Rectal smooth muscle tissue (tissue), 1 donor: ENCODE measurements around the gene KRAS.
A peak's percentile ranks its signal among the peaks of the same experiment; 100 is the strongest.

ENCODE experiments used
- H3K27ac ChIP-seq: one replicate; pipeline ENCODE4 v1.7.0; 2013; ENCODE audit warnings: low read depth, low read length, inconsistent platforms
- H3K27me3 ChIP-seq: one replicate; pipeline ENCODE4 v1.7.0; 2013; ENCODE audit warnings: low read length; ENCODE audit not compliant: control insufficient read depth, insufficient read depth
- H3K36me3 ChIP-seq: one replicate; pipeline ENCODE4 v1.7.0; 2013; ENCODE audit warnings: low read length; ENCODE audit not compliant: control insufficient read depth, insufficient read depth
- H3K4me1 ChIP-seq: one replicate; pipeline ENCODE4 v1.7.0; 2013; ENCODE audit warnings: low read length; ENCODE audit not compliant: control insufficient read depth, insufficient read depth
- H3K4me3 ChIP-seq: one replicate; pipeline ENCODE4 v1.7.0; 2013; ENCODE audit warnings: low read length
- H3K9ac ChIP-seq: one replicate; pipeline ENCODE4 v1.7.0; 2013; ENCODE audit warnings: low read length

KRAS gene

DNA sequence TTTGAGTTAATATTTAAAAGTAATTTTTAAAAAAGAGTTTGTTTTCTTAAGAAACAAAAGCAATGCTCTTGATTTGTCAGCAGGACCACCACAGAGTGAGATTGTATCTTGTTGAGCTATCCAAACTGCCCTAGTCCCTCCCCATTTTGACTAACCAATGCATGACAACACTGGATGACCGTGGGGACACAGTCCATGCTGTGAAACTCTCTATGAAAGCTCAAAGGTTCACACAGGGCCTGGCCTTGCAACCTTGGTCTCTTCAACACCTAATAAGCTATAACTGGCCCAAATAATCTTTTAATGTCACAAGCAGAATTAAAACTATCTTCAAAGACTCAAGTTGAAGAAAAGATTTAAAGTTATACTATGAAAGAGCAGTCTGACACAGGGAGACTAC is 42.2 kb downstream of the KRAS start:
- no peak overlapping the region for H3K9ac ChIP-seq
- no peaks in the 10 kb centered on the region for H3K4me1 ChIP-seq
- no peaks in the 10 kb centered on the region for H3K27me3 ChIP-seq
- no peak overlapping the region for H3K4me3 ChIP-seq
- no peaks in the 10 kb centered on the region for H3K36me3 ChIP-seq
- H3K27ac ChIP-seq: no peak overlapping the region

DNA sequence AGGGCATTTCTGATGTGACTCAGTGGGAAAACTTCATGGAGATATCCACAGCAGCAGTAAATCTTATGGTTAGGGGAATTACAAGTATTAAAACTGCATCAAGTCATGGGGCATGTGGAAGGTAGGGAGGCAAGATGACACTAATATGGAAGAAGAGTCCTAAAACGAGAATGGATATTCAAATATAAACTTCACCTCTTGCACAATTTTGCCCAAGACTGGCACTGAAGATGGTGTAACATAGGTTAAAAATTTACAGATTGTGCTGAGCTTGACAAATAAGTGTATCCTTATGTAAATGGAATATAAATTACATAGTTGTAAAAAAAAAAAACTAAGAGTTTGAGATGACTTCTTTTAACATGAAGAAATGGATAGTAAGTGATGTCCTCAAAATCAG is 42.9 kb downstream of the KRAS start:
- no peak overlapping the region for H3K27ac ChIP-seq
- no peak overlapping the region for H3K4me3 ChIP-seq
- no peaks in the 10 kb centered on the region for H3K4me1 ChIP-seq
- peaks cover 3% of the 10 kb centered on the region for H3K36me3 ChIP-seq
- H3K9ac ChIP-seq: no peak overlapping the region
- H3K27me3 ChIP-seq: no peaks in the 10 kb centered on the region

DNA sequence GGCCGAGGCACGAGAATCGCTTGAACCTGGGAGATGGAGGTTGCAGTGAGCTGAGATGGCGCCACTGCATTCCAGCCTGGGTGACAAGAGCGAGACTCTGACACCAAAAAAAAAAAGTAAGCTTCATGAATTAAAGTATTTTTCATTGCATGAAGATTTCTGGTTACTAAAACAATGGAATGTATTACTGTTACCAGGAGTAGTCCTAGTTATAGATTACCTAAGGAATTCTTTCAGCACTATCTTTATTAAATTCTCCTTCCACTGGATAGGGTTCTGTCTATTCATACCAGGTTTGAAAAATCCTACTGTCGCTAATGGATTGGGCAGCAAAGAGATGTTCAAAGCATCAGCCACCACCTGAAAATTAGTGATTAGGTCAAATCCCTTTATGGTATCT is 43.3 kb downstream of the KRAS start:
- no peak overlapping the region for H3K4me3 ChIP-seq
- H3K27me3 ChIP-seq: no peaks in the 10 kb centered on the region
- no peak overlapping the region for H3K9ac ChIP-seq
- H3K36me3 ChIP-seq: peaks cover 3% of the 10 kb centered on the region
- no peak overlapping the region for H3K27ac ChIP-seq
- H3K4me1 ChIP-seq: no peaks in the 10 kb centered on the region

DNA sequence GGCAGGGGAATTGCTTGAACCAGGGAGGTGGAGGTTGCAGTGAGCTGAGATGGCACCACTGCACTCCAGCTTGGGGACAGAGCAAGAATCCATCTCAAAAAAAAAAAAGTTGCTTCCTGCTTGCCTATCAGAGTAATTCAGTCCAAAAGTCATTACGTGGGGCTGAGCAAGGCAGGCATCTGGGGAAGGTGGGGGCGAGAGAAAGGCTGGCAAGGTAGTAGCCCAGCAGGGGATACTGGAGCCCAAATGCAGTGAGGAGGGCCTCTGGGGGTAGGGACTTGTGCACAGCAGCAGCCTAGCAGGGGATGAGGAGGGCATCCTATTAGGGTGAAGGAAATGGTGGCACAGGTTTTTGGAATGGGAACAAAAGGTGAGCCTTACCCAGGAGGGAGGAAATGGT is 48.6 kb downstream of the KRAS start:
- Histone ChIP-seq H3K36me3 (peaks cover 3% of the 10 kb centered on the region), H3K4me3 (no peak overlapping the region), H3K27me3 (no peaks in the 10 kb centered on the region), H3K27ac (no peak overlapping the region), H3K4me1 (no peaks in the 10 kb centered on the region), H3K9ac (no peak overlapping the region)

DNA sequence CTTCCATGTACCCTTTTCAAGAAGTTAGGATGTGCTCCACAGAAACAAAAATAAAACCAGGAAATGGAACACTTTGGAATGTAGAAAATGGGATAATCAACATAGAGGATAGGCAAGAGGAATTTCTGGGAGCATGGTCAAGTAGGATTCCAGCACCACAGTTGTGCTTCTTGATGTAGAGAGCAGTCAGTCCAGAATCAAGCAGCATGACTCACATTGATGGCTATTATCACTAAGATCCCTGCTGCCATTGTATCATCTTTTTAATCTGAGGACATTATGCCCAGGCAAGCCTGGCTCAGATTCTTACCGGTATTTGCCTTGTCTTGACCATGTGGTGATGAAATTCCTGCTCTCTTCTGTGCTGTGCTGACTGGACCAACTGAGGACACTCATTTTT is 50.0 kb downstream of the KRAS start:
- no peak overlapping the region for H3K4me3 ChIP-seq
- H3K27me3 ChIP-seq: no peaks in the 10 kb centered on the region
- H3K9ac ChIP-seq: no peak overlapping the region
- no peak overlapping the region for H3K27ac ChIP-seq
- H3K4me1 ChIP-seq: peaks cover 5% of the 10 kb centered on the region
- H3K36me3 ChIP-seq: peaks cover 3% of the 10 kb centered on the region

DNA sequence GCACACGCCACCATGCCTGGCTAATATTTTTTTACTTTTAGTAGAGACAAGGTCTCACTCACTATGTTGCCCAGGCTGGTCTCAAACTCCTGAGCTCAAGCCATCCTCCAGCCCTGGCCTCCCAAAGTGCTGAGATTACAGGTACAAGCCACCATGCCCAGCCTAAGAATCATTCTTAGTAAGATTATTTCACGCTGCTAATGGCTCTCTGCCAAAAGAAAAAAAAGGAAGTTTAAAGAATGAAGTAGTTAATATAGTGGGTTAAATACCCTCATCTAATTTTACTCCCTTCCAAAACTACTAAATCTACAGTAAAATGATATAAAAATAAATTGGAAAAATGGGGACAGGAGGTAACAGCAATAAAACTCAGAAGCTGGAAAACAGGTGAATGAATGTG is 53.1 kb downstream of the KRAS start:
- Histone ChIP-seq H3K27ac (no peak overlapping the region), H3K27me3 (no peaks in the 10 kb centered on the region), H3K9ac (no peak overlapping the region), H3K4me3 (no peak overlapping the region), H3K4me1 (peaks cover 7% of the 10 kb centered on the region), H3K36me3 (no peaks in the 10 kb centered on the region)

DNA sequence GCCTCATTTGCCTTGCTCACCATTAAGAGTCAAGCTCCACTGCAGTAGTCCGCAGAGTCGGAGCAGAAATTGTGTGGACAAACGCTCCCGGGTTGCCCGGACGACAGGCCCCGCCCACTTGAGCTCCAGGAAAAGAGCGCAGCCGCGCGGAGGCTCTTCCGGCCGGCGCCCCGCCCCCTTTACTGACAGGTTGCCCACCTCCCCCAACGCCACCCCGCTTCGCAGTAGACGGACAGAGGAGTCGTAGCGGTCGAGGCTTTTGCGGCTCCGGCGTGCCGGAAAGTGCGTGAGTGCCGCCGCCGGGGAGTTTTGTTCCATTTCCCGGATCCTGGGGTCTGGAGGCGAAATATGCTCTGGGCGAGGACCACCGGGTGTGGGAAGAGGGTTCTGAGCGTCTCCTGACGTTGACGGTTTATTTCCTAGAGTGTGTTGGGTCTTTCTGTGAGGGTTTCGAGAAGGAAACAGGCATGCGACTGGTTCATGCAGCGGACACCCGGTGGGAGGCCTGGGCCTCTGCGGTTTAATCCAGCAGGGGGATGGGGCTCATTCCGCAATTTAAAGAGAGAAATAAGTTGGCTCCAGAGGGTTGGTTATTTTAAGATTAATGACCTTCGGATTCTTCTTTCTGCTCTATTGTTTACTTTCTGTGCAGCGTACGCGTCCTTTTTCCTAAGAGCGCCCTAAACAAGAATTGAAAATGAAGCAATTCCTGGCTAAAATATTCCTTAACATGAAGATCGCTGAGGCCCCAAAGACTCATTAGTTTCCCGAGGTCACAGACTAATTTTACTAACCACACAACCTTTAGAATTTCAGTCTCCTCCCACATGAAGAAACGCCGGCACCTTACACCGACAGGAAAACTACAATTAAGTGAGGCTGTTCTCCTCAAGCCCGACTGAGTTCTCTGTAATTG is 55.4 kb downstream of the KRAS start, which contains the start of the genes DNAI7 and ETFRF1:
TSS of gene DNAI7 (minus strand) at position 105 of the 916 bp plus-strand sequence. CDS start at position 23, 82 bp downstream.
TSS of gene ETFRF1 (plus strand) at position 182 of the 916 bp plus-strand sequence. CDS start 8,720 bp downstream, outside the sequence.
- Histone ChIP-seq H3K4me3 (peak within 1 kb of the TSS; percentile 96), H3K36me3 (no peaks in the 10 kb centered on the region), H3K4me1 (peaks cover 7% of the 10 kb centered on the region), H3K9ac (peak within 1 kb of the TSS; percentile 91), H3K27me3 (no peaks in the 10 kb centered on the region), H3K27ac (peak within 1 kb of the TSS; percentile 98)

GRCh38 chr12:25194722-25195055 is 56.0 kb downstream of the KRAS start:
- peak overlapping the region; percentile 96 for H3K4me3 ChIP-seq
- H3K36me3 ChIP-seq: no peaks in the 10 kb centered on the region
- peaks cover 7% of the 10 kb centered on the region for H3K4me1 ChIP-seq
- no peaks in the 10 kb centered on the region for H3K27me3 ChIP-seq
- H3K9ac ChIP-seq: peak overlapping the region; percentile 2
- H3K27ac ChIP-seq: peak overlapping the region; percentile 98

- H3K9ac ChIP-seq: no peak overlapping the region
- no peaks in the 10 kb centered on the region for H3K36me3 ChIP-seq
- peaks cover 7% of the 10 kb centered on the region for H3K4me1 ChIP-seq
- H3K4me3 ChIP-seq: peak overlapping the region; percentile 96
- H3K27me3 ChIP-seq: no peaks in the 10 kb centered on the region
- H3K27ac ChIP-seq: no peak overlapping the region
Measured at GRCh38 chr12:25194214-25194613, 56.5 kb downstream of the KRAS start.

DNA sequence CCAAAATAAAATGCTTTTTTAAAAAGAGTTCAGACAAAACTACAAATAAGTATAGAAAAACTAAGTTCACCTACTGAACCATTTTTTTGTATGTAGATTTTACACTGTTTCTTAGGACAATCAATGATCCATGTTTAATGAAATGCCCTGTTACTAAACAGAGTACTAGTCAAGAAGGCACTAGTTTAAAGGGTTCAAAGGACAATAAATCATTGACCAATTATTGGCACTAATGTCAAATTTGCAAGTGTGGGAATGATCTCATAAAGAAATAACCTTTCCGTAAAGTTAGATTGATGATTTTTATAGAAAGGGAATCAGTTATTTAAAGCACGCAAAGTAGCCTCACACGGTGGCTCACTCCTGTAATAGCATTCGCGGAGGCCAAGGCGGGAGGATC is 59.9 kb downstream of the KRAS start:
- no peaks in the 10 kb centered on the region for H3K27me3 ChIP-seq
- no peak overlapping the region for H3K27ac ChIP-seq
- H3K36me3 ChIP-seq: no peaks in the 10 kb centered on the region
- H3K4me1 ChIP-seq: peaks cover 3% of the 10 kb centered on the region
- no peak overlapping the region for H3K4me3 ChIP-seq
- H3K9ac ChIP-seq: no peak overlapping the region

DNA sequence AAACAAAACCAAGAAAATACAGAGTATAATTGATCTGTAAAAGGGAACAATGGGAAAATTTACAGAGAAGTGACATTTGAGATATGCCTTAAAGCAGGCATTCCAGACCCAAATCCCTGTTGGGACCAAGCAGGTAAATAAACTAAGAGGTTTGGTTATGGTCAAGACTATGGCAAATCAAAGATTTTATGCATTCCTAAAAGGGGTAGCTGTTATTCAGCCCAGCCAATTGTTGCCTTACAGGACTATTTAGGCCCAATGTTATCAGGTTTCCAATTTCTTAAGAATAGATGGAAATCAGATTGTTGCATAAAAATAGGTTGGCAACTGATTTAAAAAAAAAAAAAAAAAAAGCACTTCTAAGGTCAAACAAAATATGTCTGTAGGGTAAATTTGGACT is 61.1 kb downstream of the KRAS start:
- H3K36me3 ChIP-seq: no peaks in the 10 kb centered on the region
- no peak overlapping the region for H3K9ac ChIP-seq

GRCh38 chr12:25187781-25188180 is 62.9 kb downstream of the KRAS start:
- H3K9ac ChIP-seq: no peak overlapping the region
- H3K27me3 ChIP-seq: no peaks in the 10 kb centered on the region
- H3K36me3 ChIP-seq: no peaks in the 10 kb centered on the region
- no peaks in the 10 kb centered on the region for H3K4me1 ChIP-seq
- H3K27ac ChIP-seq: no peak overlapping the region
- H3K4me3 ChIP-seq: no peak overlapping the region

More for the DNA sequence above, 61.1 kb downstream of the KRAS start:
- Histone ChIP-seq H3K4me3 (no peak overlapping the region), H3K27me3 (no peaks in the 10 kb centered on the region), H3K27ac (no peak overlapping the region), H3K4me1 (peaks cover 3% of the 10 kb centered on the region)
